Medulla oblongata (tissue), 1 donor: ENCODE results near the gene COL4A2.
"Not testable (repeated sequence)": the region's sequence is repeated elsewhere in the genome, so short reads cannot be mapped to it uniquely, and the experiment has no call there.

Source experiments
- DNase-seq: peaks from one replicate; pipeline ENCODE4 v3.0.0-alpha.2; 2015; ENCODE audit errors: extremely low spot score

COL4A2 gene

DNA sequence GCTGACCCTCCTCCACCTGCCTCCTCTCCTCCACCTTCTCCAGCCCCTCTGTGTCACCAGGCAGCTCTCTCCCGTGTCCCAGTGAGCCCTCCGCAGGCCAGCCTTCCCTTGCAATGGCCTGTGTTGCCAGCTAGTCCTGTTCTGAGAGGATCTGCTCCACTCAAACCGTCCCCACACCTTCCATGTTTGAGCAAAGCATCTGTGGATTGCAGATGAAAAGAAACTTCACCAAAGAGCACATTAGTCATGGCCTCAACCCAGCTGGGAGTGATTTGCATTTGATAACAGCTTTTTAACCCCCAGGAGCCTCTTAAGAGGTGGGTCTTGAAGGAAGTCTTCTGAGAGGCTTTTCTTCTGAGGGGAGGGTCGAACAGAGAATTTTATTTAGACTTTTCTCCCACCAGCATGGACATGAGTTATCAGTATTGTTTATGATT, 72.8 kb downstream of the COL4A2 start:
- no peak for DNase-seq

DNA sequence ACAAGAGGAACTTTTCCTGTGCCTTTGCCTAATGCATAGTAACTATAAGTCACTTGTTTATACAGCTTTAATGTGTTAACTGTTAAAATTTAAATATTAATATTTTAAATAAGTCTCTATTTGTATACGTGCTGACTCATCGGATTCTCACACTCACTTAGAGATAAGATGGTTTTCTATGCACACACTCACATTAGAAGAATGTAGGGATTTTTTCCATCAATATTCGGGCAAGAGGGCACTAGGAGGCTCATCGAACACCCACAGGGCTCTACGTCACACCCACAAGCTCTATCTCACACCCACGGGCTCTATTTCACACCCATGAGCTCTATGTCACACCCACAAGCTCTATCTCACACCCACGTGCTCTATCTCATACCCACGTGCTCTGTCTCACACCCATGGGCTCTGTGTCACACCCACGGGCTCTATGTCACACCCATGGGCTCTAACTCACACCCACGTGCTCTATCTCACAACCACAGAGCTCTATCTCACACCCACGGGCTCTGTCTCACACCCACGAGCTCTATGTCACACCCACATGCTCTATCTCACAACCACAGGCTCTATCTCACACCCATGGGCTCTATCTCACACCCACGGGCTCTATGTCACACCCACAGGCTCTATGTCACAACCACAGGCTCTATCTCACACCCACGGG, 73.4 kb downstream of the COL4A2 start:
- DNase-seq, result no peak

DNA sequence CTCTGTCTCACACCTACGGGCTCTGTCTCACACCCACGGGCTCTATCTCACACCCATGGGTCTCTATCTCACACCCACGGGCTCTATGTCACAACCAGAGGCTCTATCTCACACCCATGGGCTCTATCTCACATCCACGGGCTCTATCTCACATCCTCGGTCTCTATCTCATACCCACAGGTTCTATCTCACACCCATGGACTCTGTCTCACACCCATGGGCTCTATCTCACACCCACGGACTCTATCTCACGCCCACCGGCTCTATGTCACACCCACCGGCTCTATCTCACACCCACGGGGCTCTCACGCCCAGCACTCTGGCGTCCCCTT, 73.9 kb downstream of the COL4A2 start:
- no peak for DNase-seq

DNA sequence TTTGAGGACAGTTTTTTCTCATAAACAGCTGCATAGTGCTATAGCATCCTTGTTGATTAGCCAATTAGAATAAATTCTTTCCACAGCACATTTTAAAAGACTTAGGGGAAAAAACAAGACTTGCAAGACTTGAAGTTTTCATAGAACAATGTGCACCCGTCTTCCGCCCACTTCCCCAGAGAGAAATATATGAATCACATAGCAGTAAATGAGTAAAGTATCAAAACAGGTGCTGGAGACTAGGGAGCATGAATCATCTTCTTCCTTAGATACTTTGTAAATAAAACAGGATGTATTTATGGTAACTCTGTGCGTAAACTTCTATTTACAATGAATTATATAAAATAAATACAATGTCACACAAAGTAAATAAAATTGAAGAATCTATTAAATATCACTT, 75.1 kb downstream of the COL4A2 start:
- no peak for DNase-seq

DNA sequence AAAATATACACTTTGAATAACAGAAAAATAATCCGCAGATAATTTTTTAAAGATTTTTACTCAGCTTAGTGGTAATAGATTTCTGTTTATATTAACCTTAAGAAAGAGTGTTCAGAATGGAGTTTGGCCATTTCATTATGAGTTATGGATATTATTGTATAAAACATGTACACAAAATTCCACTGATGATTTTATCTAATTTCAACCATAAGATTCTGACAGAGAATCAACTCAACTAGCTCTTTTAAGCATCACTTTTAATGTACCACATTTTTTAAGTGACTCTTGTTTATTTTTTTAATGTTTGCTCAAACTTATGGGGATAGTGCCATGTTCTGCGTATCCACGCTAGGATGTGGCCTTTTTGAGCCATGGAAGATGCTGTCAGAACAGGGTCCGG, 75.7 kb downstream of the COL4A2 start:
- DNase-seq, result no peak

DNA sequence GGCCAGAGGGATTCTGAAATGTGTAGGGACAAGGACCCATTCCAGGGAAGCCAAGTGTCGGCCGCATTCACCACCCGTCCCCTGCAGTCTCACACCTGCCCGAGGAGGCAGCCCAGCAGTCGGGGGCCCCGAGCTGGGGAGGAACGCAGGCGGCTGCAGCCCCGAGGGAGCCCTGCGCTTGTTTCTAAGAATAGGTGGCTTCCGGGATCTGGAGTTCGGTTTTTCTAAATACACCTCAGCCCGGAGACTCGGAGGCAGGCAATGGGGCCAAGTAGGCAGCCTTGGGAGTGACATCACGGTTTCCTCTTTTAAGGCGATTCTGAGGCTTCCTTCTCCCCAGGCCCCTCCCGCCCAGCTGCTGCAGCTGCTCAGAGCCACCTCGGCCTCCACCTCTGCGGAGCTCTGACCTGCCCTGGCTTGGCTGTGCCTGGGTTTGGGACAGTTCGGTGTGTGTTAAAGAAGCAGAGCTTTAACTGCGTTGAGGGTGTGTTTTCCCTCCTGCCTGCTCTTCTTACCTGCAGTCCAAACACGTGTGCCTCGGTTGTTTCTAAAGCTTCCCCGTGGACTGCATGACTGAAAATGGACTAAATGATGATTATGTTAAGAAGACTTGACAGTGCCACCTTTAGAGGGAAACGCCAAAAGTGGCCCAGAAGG, 80.5 kb downstream of the COL4A2 start:
- no peak for DNase-seq

DNA sequence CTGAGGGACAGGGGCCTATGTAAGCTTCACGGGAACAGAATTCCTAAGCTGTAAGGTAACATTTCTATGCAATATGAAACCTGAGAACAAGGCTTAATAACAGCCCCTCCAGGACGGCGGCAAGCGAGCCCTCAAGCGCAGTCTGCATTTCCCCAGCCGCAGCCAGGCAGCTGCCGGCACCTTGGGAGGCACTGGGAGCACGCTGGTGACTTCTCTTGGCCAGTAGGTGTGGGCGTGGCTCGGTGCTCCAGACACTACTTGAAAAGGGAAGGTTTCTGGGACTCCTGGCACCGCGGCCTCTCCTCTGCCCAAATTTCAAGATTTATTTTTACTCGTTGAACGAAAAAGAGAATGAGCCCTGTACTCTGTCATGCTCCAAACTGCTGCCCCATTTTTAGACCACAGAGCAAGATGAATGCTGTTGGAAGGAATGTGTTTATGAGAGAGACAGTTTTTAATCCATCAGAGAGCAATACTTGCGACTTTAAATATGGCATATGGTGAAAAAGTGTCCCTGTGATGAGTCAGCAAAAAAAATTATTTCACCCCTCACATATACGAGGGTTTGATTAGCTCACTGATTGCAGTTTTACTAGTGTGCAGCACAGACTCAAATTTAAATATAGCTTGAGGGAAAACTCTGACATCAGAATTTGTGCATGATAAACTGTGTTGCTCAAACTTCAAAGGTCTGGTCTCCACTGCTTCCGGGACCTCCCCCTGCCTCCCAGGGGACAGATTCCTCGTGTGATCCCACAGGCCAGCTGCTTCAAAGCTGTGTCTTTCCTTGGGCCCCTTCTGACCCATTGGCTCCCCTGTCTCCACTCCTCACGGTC, 81.2 kb downstream of the COL4A2 start:
- no peak for DNase-seq

DNA sequence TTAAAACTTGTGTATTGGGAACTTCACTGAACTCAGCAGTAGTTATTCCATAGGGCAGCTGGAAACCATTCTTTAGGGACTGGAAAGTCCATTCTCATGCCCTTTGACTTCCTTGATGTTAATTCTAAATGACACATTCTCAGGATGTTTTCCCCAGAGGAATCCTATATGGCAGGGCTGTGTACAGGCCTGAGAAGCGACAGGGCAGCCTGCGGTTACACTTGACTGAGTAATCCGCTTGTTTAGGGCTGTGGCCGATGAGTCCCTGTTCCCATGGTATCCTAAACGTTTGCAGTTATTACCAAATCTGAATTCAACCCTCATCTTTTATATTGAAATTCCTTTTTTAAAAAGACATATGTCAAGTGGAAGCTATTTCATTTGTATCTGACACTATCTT, 83.5 kb downstream of the COL4A2 start:
- DNase-seq, result no peak

DNA sequence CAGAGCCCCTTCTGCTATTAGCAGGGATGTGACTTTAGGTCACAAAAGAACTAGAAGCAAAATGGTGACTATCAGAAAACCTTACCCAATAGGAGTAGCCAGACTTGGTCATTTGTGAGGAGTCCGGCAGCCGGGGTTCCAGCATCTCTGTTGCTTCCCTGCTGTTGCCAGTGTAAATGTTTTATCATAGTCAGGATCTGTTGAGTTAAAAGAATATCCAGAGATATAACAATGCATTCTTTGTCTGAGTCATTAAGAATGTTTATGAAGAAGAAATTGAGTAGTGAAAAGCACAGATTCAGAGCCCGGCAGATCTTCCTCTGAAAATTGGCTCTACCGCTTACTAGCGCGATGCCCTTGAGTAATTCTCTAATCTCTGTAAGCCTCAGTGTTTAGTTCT, 84.2 kb downstream of the COL4A2 start:
- DNase-seq, result no peak

DNA sequence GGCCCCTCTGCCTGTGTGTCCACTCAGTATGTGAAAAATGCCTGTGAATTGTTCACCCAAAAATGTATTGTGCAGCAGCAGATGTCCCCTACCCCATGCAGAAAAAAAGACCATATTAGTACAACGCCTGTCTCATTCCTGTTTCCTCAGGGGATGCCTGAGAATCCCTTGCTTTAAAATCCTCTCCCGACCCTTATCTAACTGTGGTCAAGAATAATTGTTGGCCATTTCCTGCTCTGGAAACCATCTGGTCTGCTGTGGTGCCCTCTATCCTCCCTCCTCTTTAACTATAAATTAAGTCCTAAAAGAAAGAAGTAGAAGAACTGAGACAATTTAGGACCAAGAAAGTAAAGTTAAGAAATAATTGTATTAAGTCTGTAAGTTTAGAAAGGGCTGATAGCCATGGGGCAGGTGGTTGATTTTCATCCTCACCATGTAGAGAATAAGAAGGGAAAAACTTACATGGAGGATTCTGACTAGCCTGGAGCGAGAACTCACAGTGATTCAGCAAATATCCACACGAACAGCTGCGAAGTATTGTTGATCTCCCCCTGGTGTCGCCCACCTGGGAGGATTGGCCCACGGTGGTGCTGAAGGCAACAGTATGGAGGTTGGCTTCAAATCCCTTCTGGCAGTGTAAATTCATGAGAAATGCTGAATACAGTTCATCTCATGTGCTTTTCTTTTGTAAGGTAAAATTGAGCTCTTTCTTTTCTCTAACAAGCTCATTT, 85.6 kb downstream of the COL4A2 start:
- no peak for DNase-seq

DNA sequence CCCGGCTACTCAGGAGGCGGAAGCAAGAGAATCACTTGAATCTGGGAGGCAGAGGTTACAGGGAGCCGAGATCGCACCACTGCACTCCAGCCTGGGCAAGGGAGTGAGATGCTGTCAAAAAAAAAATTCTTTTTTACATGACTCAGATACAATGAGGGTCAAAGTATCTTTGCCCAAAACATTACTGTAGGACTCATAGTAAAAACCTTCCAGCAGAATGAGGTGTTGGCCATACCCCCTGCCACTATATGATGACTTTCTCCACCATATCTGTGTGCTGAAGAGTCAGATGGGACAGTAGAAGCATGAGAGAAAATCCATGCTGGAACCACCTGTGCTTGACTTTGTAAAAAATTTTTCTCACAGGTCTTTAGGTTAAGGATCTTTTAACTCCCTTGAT, 86.7 kb downstream of the COL4A2 start:
- no peak for DNase-seq

DNA sequence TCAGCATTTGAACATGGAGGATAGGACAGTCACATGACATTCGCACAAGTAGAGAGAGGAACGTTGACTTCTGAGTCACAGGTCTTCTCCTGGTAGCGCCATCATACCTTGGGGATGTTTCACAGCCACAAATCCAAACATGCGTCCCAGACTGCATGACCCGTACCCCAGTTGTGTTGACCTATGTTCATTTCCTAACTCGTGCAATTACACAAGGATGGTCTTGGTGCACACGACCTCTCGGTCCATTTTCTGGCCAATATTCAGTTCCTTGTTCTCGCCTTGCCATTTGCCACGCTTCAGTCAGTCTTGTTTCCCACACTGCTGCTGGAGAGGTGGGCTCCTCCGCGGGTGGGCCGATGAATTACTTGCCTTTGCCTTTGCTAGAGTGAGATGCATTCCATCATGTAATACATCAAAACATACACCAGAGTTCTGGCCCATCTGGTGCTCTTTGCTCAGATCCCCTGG, 87.3 kb downstream of the COL4A2 start:
- no peak for DNase-seq

DNA sequence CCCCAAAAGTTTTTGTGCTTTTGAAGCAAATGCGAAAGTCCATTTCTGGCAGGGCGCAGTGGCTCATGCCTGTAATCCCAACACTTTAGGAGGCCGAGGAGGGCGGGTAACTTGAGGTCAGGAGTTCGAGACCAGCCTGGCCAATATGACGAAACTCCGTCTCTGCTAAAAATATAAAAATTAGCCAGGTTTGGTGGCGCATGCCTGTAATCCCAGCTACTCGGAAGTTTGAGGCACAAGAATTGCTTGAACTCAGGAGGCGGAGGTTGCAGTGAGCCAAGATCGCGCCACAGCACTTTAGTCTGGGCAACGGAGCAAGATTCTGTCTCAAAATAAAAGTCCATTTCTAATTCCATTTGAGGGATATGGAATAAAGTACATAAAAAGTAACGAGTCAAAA, 88.5 kb downstream of the COL4A2 start:
- DNase-seq, result not testable (repeated sequence)

DNA sequence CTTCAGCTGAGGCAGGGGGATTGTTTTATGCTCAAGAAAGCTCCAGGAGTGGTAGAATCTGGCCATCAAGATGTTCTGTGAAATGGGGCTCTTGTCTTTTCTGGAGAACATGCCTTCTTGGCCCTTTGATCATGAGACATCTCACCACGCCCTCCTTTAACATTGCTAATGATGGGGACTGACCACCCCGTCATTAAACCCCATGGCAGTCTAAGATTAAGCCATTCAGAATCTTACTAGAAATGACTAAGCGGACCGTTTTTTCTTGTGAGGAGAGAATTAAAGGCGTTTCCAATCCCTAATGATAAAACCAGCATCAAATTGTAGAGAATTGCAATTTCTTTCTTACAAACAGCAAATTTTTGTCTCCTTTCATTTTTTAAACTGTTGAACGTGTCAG, 89.4 kb downstream of the COL4A2 start:
- no peak for DNase-seq

DNA sequence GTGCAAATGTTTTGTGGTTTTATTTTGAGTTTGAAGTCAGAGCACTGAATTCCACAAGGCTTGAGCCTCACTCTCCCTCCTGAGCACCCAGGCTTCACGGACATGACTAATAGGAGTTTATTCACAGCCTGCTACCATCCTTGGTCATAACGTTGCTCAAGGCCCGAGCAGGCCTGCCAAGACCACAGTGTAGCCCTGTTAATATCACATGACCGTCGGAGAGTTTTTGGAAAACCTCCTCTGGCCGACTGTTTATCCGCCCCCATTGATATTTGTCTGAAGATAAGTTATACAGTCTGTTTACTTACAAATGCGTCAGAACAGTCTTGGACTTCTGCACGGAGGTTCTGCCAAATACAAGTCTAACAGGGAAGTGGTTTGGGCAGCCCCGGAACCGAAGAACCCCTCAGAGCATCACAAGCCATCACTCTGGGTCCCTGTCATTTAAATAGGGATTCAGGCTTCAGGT, 89.9 kb downstream of the COL4A2 start:
- peak; percentile 31 for DNase-seq

DNA sequence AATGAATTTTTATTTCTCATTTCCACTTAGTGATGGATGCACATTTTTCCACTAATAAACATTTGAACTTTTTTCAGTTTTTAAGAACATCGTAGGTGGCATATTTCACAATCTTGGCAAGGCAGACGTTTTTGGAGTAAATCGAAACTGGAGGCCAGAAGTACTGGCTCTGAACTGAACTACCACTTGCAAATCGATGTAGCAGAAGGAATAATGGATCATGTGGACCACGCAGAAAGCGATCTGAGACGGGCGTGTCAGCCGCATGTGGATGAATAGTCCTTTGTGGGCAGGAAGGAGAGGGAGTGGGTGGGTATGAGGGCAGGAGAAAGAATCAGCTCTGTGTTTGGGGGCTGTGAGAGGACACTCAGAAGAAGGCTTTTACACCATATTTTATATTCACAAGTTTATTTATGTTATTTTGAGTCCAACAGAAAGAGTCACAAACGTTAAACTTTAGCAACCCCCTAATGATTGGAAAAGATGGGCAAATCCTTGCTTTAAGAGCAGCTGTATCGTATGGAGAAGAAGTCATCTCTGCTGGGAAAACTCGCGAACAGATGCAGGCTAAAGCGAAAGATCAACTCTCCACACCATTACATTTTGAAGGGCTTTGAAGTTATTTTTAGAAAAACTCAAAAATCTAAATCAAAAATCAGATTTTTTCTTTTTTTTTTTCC, 90.5 kb downstream of the COL4A2 start:
- peak; percentile 81 for DNase-seq

DNA sequence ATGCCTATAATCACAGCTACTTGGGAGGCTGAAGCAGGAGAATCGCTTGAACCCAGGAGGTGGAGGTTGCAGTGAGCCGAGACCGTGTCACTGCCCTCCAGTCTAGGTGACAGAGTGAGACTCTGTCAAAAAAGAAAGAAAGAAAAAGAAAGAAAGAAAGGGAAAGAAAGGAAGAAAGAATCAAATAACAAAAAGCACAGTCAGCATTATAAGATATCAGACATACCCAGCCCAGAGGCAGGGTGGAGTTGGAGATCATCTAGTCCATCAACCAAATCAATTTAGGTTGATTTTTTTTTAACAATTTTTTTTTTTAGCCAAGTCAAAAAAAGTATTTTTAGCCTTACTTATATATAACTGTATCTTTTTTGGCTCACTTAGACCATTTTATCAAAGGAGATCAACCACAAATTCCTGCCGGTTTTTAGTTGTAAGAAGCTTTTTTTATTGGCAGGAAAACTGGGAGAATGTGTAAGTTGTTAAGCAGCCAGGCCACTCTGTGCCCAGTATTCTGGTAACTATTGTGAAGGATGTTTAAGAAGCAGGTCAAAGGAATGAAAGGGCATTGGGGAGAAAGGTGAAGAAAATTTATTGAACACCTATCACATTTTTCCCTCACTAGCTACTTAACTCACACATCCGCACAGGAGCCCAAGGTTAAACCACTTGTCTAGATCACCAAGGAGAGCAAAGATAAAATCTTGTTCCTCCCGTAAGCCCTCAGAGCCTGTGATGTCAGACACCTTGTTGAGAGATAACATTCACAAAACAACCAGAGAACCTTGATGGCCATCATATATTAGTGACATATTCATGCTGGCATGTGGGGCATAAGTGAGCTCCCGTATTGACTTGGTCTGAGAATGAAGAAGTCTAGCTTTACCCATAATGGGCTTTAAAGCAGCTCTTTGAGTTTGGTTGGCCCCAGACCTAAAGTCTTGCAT, 91.8 kb downstream of the COL4A2 start:
- no peak for DNase-seq

DNA sequence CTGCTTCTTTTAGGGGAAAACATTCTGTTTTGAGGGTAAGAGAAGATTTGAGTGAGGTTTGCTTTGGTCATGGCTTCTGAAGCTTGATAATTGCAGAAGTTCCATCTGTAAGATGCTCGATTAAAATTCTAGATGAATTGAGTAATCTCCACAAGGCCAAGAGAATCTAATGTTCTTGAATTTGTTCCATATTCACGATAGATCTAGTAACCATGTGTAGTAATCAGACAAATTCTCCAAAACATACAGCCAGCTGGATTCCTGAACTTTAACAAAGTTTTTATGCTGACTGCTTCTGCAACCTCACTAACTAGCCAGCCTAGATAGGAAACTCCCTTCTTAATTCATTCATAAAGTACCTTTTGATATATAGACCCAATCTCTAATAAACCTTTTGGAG, 92.7 kb downstream of the COL4A2 start:
- DNase-seq, result no peak

DNA sequence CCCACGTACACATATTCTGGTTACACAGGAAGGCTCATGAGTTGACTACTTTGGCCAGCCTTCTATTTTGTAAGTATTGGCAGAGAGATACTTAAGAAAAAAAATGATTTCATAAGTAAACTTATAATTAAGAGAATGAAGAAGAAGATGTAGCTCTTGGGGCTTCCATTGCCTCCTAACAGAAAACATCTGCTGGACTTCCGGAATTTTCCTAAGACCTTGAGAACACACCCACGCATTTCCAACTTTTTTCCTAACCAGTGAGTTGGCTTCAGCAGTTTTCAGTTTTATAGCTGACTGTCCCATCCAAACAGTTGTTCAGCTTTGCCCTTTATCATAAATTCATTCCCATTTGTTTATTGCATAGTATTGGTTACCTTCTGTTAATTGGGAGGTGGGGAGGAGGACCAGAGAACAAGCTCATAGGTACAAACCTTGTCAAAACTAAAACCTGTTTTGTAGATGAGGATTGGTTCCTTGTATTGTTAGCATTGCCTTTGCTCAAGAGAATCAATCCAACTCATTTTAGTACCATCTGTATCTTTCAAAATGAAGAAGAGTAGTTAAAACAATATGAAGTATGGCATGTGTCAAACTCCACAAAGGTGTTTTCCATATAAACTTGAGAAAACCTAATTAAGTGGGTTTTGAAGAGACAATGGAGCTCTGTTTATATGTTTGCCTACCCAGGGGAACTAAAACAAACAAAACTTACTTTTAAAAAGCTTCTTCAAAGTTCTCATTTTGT, 93.9 kb downstream of the COL4A2 start:
- DNase-seq, result no peak
